Measurements from ENCODE around the gene ZBTB33. TPM values are rescaled to one million over a fixed set of nuclear protein-coding genes. Genes with fewer than 3 reads are reported as not detected.
A peak's percentile ranks its signal among the peaks of the same experiment; 100 is the strongest.

ZBTB33 gene
- total and polyA plus RNA-seq, 8 donors: 1.7 to 12.0 (median 6.0) TPM

DNA sequence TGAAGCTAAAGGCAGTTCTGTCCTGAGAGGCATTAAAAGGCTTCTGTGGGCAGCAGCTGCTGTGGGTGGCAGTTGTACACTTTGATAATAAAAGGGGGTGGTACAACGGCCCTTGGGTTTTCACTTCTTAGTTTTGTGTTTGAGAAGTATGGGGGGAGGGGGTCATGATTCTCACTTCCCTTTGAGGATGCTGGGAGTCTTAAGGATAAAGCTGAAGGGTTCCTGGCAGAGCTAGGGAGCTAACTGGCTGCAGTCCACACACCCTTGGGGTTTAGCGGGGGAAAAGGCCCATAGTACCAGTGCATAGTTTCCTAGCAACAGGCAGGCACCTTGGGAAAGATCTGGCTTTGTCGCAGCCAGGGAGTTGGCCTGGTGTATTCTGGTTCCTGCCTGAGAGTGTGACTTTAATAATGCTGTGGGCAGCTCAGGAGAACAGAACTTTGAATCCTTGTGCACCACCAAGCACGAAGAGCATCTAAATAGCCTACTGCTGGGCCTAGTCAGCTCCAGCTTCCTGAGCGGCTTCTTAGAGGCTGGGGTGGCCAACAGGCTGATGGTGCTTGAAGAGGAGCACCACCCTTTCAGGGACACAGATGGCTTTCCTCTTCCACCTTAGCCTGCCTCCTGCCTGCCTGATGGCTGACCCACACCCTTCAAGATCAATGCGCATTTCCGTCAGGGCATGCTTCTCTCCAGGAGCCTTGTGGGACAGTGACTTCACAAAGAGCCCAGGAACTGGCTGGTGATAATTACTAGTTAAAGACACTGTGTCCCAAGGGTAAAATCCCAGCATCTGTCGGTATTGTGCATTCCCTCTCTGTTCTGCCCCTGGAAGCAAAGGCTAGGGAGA lies 12.5 kb downstream of the ZBTB33 start:
- ATAC-seq (peak in 2 of 4 donors; percentile 48 to 55), FAIRE-seq (no peak), DNase-seq (no peak)
- Histone ChIP-seq H3K9me3 (no peaks in the 10 kb centered on the region), H3K4me1 (no peaks in the 10 kb centered on the region), H3K4me3 (no peak overlapping the region), H3K27ac (no peak overlapping the region), H3K27me3 (no peaks in the 10 kb centered on the region), H3K36me3 (no peaks in the 10 kb centered on the region)
- TF ChIP-seq, protein P1, sequence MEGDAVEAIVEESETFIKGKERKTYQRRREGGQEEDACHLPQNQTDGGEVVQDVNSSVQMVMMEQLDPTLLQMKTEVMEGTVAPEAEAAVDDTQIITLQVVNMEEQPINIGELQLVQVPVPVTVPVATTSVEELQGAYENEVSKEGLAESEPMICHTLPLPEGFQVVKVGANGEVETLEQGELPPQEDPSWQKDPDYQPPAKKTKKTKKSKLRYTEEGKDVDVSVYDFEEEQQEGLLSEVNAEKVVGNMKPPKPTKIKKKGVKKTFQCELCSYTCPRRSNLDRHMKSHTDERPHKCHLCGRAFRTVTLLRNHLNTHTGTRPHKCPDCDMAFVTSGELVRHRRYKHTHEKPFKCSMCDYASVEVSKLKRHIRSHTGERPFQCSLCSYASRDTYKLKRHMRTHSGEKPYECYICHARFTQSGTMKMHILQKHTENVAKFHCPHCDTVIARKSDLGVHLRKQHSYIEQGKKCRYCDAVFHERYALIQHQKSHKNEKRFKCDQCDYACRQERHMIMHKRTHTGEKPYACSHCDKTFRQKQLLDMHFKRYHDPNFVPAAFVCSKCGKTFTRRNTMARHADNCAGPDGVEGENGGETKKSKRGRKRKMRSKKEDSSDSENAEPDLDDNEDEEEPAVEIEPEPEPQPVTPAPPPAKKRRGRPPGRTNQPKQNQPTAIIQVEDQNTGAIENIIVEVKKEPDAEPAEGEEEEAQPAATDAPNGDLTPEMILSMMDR (IDR thresholded peaks at IDR 0.05): no peak
- intact Hi-C loops (cut with DNase I): no loop called here
- 54 to 72% methylated on average over 8 of the region's 8 CpGs for WGBS, 2 donors

DNA sequence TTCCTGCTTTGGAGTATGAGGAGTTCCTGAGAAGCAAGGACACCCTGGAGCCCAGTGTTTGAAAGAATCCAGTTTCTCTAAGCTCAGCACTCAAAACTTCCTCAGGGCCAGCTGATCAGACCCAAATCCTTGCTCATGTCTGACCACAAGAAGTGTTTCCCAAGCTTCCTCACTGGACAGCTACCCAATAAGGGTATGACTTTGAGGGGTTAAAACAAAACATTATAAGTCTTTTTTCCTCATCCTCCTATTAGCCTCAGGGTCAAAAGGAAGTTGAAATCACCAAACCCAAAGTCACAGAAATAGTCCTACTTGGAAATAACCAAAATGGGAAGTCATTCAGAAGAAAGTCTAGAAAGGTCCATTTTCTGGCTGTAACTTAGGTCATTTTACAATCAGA lies 13.7 kb downstream of the ZBTB33 start:
- ATAC-seq (peak in 1 of 4 donors; percentile 23), FAIRE-seq (no peak), DNase-seq (no peak)
- TF ChIP-seq, protein P1 (IDR thresholded peaks at IDR 0.05): no peak
- Histone ChIP-seq H3K27ac (no peak overlapping the region), H3K9me3 (no peaks in the 10 kb centered on the region), H3K4me3 (no peak overlapping the region), H3K27me3 (no peaks in the 10 kb centered on the region), H3K4me1 (no peaks in the 10 kb centered on the region), H3K36me3 (no peaks in the 10 kb centered on the region)
- intact Hi-C loops (cut with DNase I): no loop called here

DNA sequence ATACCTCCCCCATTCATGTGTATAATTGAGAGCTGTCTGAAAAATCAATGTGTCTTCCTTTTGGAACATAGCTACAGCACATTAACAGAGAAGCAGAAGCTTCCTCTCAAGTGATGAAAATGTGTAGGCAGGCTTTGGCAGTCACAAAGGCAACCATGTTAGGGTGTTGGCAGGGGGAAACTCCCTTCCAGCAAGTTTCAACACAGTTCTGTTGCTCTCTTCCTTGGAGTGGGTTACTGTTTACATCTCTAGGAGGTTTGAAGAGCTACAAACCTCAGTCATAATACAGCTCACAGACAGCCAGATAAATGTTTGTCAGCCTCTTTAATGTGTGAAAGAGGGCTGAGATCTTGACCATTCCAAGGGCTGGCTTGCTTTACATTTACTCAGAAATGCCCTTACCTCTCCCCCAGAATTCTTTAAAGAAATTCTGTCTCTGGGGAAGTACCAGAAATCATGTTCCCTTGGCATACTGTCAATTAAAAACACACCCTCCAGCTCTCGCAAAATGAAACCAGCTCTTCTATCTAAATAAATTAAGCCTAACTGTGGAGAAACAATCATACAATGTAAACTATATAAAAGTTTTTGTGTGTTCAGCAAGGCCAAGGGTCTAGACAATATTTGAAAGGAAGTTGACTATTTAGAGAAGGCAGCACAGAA lies 18.9 kb downstream of the ZBTB33 start:
- intact Hi-C loops (cut with DNase I): no loop called here
- no peak for DNase-seq
- H3K27me3 ChIP-seq: no peaks in the 10 kb centered on the region
- H3K9me3 ChIP-seq: no peaks in the 10 kb centered on the region
- no peaks in the 10 kb centered on the region for H3K36me3 ChIP-seq
- 32 to 57% methylated on average over 1 of the region's 1 CpG for WGBS, 2 donors
- H3K4me3 ChIP-seq: no peak overlapping the region
- peak in 2 of 4 donors; percentile 58 to 62 for ATAC-seq
- TF ChIP-seq, protein P1 (IDR thresholded peaks at IDR 0.05): no peak
- no peaks in the 10 kb centered on the region for H3K4me1 ChIP-seq
- FAIRE-seq: peak; percentile 69
- peak overlapping the region in 1 of 4 donors; percentile 27 for H3K27ac ChIP-seq

GRCh38 chrX:120270567-120270966 lies 20.0 kb downstream of the ZBTB33 start:
- intact Hi-C loops (cut with DNase I): no loop called here
- FAIRE-seq: no peak
- TF ChIP-seq, protein P1 (IDR thresholded peaks at IDR 0.05): no peak
- no peak for DNase-seq
- ATAC-seq: no peak
- WGBS, 2 donors: 57 to 76% methylated on average over 4 of the region's 4 CpGs
- Histone ChIP-seq H3K4me1 (no peaks in the 10 kb centered on the region), H3K9me3 (no peaks in the 10 kb centered on the region), H3K27ac (no peak overlapping the region), H3K27me3 (no peaks in the 10 kb centered on the region), H3K36me3 (no peaks in the 10 kb centered on the region), H3K4me3 (no peak overlapping the region)

GRCh38 chrX:120271218-120271617 lies 20.6 kb downstream of the ZBTB33 start:
- no peaks in the 10 kb centered on the region for H3K4me1 ChIP-seq
- no peaks in the 10 kb centered on the region for H3K27me3 ChIP-seq
- H3K36me3 ChIP-seq: no peaks in the 10 kb centered on the region
- WGBS, 2 donors: 52 to 59% methylated on average over 2 of the region's 2 CpGs
- TF ChIP-seq, protein P1 (IDR thresholded peaks at IDR 0.05): no peak
- no peak for FAIRE-seq
- DNase-seq: no peak
- intact Hi-C loops (cut with DNase I): no loop called here
- H3K4me3 ChIP-seq: no peak overlapping the region
- H3K27ac ChIP-seq: no peak overlapping the region
- ATAC-seq: peak in 1 of 4 donors; percentile 50
- no peaks in the 10 kb centered on the region for H3K9me3 ChIP-seq

Measured in pancreas (tissue), 10 donors.